ENCODE data around the gene KIR3DL3. TPM values are rescaled to one million over a fixed set of nuclear protein-coding genes. Genes with fewer than 3 reads are reported as not detected.
"Not testable (repeated sequence)": the region's sequence is repeated elsewhere in the genome, so short reads cannot be mapped to it uniquely, and the experiment has no call there.

KIR3DL3 gene
- total RNA-seq, 1 experiment from 2014 or later, result not detected

DNA sequence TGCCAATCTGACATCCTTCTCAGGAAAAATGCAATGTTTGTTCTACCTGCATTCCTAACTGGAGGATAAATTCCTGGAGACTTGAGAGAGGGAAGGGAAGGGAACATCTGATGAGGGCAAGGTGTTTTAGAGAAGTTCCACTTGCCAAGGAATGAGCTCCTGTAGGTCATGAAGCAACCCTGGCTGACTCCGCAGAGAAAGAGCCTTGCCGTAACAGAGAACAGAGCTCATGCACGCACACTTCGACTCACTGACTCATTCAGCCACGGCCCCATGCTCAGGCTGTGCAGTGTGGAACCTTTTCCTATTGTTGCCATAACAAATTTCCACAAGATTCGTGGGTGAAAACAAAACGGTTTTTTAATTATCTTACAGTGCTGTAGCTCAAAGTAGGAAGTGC lies 54.7 kb downstream of the KIR3DL3 start:
- ATAC-seq; H3K4me1 ChIP-seq (ENCODE audit: insufficient read depth, low read length); H3K9ac ChIP-seq (ENCODE audit: low read length); H3K9me2 ChIP-seq (replicated peaks; ENCODE audit: low read length); H2AFZ ChIP-seq (ENCODE audit: low read length); H3K36me3 ChIP-seq (ENCODE audit: low read depth, low read length); H3K9me3 ChIP-seq (ENCODE audit: low read length); H3K4me2 ChIP-seq (ENCODE audit: low read length); DNase-seq; H3K27ac ChIP-seq (ENCODE audit: low read length); H4K20me1 ChIP-seq (ENCODE audit: low read length); CTCF ChIA-PET; H3F3A ChIP-seq (ENCODE audit: low read length, unreplicated experiment); intact Hi-C loops (cut with micrococcal nuclease); H3K4me3 ChIP-seq (ENCODE audit: low read length); POLR2A ChIA-PET (ENCODE audit: unreplicated experiment); H3K79me2 ChIP-seq (ENCODE audit: low read length); BruUV-seq (replicated peaks): not testable (repeated sequence)
- H3K27me3 ChIP-seq (ENCODE audit: low read length), result peaks cover 49% of the 10 kb centered on the region

DNA sequence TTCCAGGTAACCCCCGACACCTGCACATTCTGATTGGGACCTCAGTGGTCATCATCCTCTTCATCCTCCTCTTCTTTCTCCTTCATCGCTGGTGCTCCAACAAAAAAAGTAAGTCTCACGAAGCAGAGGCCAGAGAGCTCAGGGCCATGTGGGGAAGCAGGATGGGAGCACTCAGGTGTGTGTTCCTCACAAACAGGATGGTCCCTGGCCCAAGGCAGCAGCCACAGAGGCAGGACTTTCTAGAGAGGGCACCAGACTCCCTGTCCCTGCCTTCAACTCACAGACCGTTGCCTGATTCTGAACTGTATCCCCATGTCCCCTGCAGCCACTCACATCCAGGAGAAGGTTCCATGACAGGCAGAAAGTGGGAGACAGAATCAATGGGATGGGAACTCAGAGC lies 58.7 kb downstream of the KIR3DL3 start:
- peaks cover 47% of the 10 kb centered on the region for H3K27me3 ChIP-seq (ENCODE audit: low read length)

More for the DNA sequence above, 58.7 kb downstream of the KIR3DL3 start:
- H4K20me1 ChIP-seq (ENCODE audit: low read length); POLR2A ChIA-PET (ENCODE audit: unreplicated experiment); H3K9ac ChIP-seq (ENCODE audit: low read length); H3K4me1 ChIP-seq (ENCODE audit: insufficient read depth, low read length); H3K27ac ChIP-seq (ENCODE audit: low read length); H3K36me3 ChIP-seq (ENCODE audit: low read depth, low read length); H3K9me3 ChIP-seq (ENCODE audit: low read length); intact Hi-C loops (cut with micrococcal nuclease); ATAC-seq; DNase-seq; H2AFZ ChIP-seq (ENCODE audit: low read length); H3K9me2 ChIP-seq (replicated peaks; ENCODE audit: low read length); H3K79me2 ChIP-seq (ENCODE audit: low read length); CTCF ChIA-PET; H3K4me2 ChIP-seq (ENCODE audit: low read length); H3F3A ChIP-seq (ENCODE audit: low read length, unreplicated experiment); BruUV-seq (replicated peaks); H3K4me3 ChIP-seq (ENCODE audit: low read length): not testable (repeated sequence)

Other genes starting within 250 kb of the KIR3DL3 start
- not detected in 2 replicates for gene LAIR2, start 221.6 kb upstream of the KIR3DL3 start, total RNA-seq (2014; rRNA removed)
- not detected in 2 replicates for gene LILRA2, start 150.7 kb upstream of the KIR3DL3 start, total RNA-seq (2014; rRNA removed)
- gene LILRA1, start 130.8 kb upstream of the KIR3DL3 start, total RNA-seq (2014; rRNA removed), result not detected in 2 replicates
- not detected in 2 replicates for gene LILRB1, start 94.0 kb upstream of the KIR3DL3 start, total RNA-seq (2014; rRNA removed)
- not detected in 2 replicates for gene LILRB4, start 61.5 kb upstream of the KIR3DL3 start, total RNA-seq (2014; rRNA removed)
- not detected in 2 replicates for gene KIR2DL3, start 14.1 kb downstream of the KIR3DL3 start, total RNA-seq (2014; rRNA removed)
- gene KIR2DL1, start 45.4 kb downstream of the KIR3DL3 start, total RNA-seq (2014; rRNA removed), result not detected in 2 replicates
- not detected in 2 replicates for gene KIR2DL4, start 79.2 kb downstream of the KIR3DL3 start, total RNA-seq (2014; rRNA removed)
- gene KIR3DL1, start 92.0 kb downstream of the KIR3DL3 start, total RNA-seq (2014; rRNA removed), result not detected in 2 replicates
- gene KIR2DS4, start 108.2 kb downstream of the KIR3DL3 start, total RNA-seq (2014; rRNA removed), result not detected in 2 replicates
- not detected in 2 replicates for gene KIR3DL2, start 126.0 kb downstream of the KIR3DL3 start, total RNA-seq (2014; rRNA removed)
- gene FCAR, start 149.8 kb downstream of the KIR3DL3 start, total RNA-seq (2014; rRNA removed), result not detected in 2 replicates
- not detected in 2 replicates for gene NCR1, start 181.7 kb downstream of the KIR3DL3 start, total RNA-seq (2014; rRNA removed)
- gene NLRP7, start 223.1 kb downstream of the KIR3DL3 start, total RNA-seq (2014; rRNA removed), result not detected in 2 replicates
- gene NLRP2, start 241.9 kb downstream of the KIR3DL3 start, total RNA-seq (2014; rRNA removed), result not detected in 2 replicates

All from PC-3 (cell line).